IMR-90 (cell line): Measurements from ENCODE around the gene IFI27L2. TPM values are rescaled to one million over a fixed set of nuclear protein-coding genes. Genes with fewer than 3 reads are reported as not detected.

Experiments used
- ATAC-seq: fragments of 200-7000 bp; cut with Tn5 transposase; 2 replicates; pipeline ENCODE4 v1.9.1; 2020; ENCODE audit warnings: low read depth, mild to moderate bottlenecking, moderate library complexity
- BruUV-seq: library from RNA; stranded (reverse); fragments of 400-500 nt; replicated peaks from 2 replicates; lab custom pipeline; 2021; lab: Mats Ljungman, UMichigan
- CTCF ChIA-PET: fragments of 300-600 bp; formaldehyde crosslinking; extraction: SDS; loops from one replicate; lab custom pipeline; 2021; ENCODE audit warnings: antibody characterized with exemption; lab: Yijun Ruan, JAX
- POLR2A ChIA-PET: fragments of 300-600 bp; sonication (Branson Sonifier 250); formaldehyde crosslinking; loops from one replicate; lab custom pipeline; 2022; ENCODE audit warnings: antibody characterized with exemption; ENCODE audit not compliant: unreplicated experiment; lab: Charles Lee
- DNase-seq: peaks from one replicate; pipeline ENCODE4 v3.0.0; 2013
- H2AFZ ChIP-seq: replicated peaks from 2 replicates; pipeline ENCODE3; 2013; ENCODE audit warnings: low read length, mild to moderate bottlenecking; ENCODE audit not compliant: poor library complexity
- H2AK5ac ChIP-seq: 2 replicates; pipeline ENCODE4 v1.6.1; 2013; ENCODE audit warnings: low read depth, low read length, inconsistent platforms
- H2AK9ac ChIP-seq: replicated peaks from 2 replicates; pipeline ENCODE3; 2013; ENCODE audit warnings: mild to moderate bottlenecking, low read depth, low read length, moderate library complexity; ENCODE audit not compliant: poor library complexity
- H2BK120ac ChIP-seq: 2 replicates; pipeline ENCODE4 v1.6.1; 2013; ENCODE audit warnings: low read depth, low read length, inconsistent platforms
- H2BK15ac ChIP-seq: 3 replicates; pipeline ENCODE4 v1.6.1; 2013; ENCODE audit warnings: low read depth, low read length, inconsistent platforms
- H2BK20ac ChIP-seq: 2 replicates; pipeline ENCODE4 v1.6.1; 2013; ENCODE audit warnings: low read depth, mild to moderate bottlenecking, inconsistent platforms, low read length, moderate library complexity
- H2BK5ac ChIP-seq: 2 replicates; pipeline ENCODE4 v1.6.1; 2013; ENCODE audit warnings: mild to moderate bottlenecking, low read depth, low read length, inconsistent platforms; ENCODE audit not compliant: poor library complexity, severe bottlenecking
- H3K14ac ChIP-seq: replicated peaks from 2 replicates; pipeline ENCODE4 v1.6.1; 2013; ENCODE audit warnings: low read depth, low read length, inconsistent platforms
- H3K18ac ChIP-seq: 2 replicates; pipeline ENCODE4 v1.6.1; 2013; ENCODE audit warnings: low read depth, low read length, control low read depth
- H3K23ac ChIP-seq: 2 replicates; pipeline ENCODE4 v1.6.1; 2013; ENCODE audit warnings: low read depth, low read length, inconsistent platforms
- H3K27ac ChIP-seq: 2 replicates; pipeline ENCODE4 v1.5.1; 2013; ENCODE audit warnings: mild to moderate bottlenecking, control low read depth, low read length; ENCODE audit not compliant: insufficient read depth
- H3K27me3 ChIP-seq: 2 replicates; pipeline ENCODE4 v1.6.1; 2013; ENCODE audit warnings: low read length; ENCODE audit not compliant: control insufficient read depth, insufficient read depth
- H3K36me3 ChIP-seq: 2 replicates; pipeline ENCODE4 v1.6.1; 2013; ENCODE audit warnings: low read length, mixed read lengths; ENCODE audit not compliant: control insufficient read depth, insufficient read depth
- H3K4ac ChIP-seq: 2 replicates; pipeline ENCODE4 v1.6.1; 2013; ENCODE audit warnings: low read depth, low read length, inconsistent platforms
- H3K4me1 ChIP-seq: 2 replicates; pipeline ENCODE4 v1.6.1; 2013; ENCODE audit warnings: low read length, mixed read lengths; ENCODE audit not compliant: control insufficient read depth, insufficient read depth
- H3K4me2 ChIP-seq: 2 replicates; pipeline ENCODE4 v1.6.1; 2013; ENCODE audit warnings: low read depth, mild to moderate bottlenecking, control low read depth, low read length, moderate library complexity
- H3K4me3 ChIP-seq: 2 replicates; pipeline ENCODE4 v1.5.1; 2013; ENCODE audit warnings: low read depth, mild to moderate bottlenecking, control low read depth, low read length, moderate library complexity; ENCODE audit not compliant: insufficient read depth
- H3K56ac ChIP-seq: 2 replicates; pipeline ENCODE4 v1.6.1; 2013; ENCODE audit warnings: low read length, inconsistent platforms; ENCODE audit not compliant: insufficient read depth; ENCODE audit errors: extremely low read depth
- H3K79me1 ChIP-seq, 2 experiments: 2 replicates each; pipeline ENCODE4 v1.6.1; 2013; ENCODE audit warnings: low read length in 2 of 2, inconsistent platforms in 1 of 2, low read depth in 1 of 2
- H3K9ac ChIP-seq: 2 replicates; pipeline ENCODE4 v1.6.1; 2013; ENCODE audit warnings: low read depth, low read length, control low read depth
- H3K9me1 ChIP-seq: 2 replicates; pipeline ENCODE4 v1.6.1; 2013; ENCODE audit warnings: low read length, inconsistent platforms; ENCODE audit not compliant: insufficient read depth
- H3K9me3 ChIP-seq: 2 replicates; pipeline ENCODE4 v1.6.1; 2013; ENCODE audit warnings: low read length; ENCODE audit not compliant: control insufficient read depth, insufficient read depth
- H4K20me1 ChIP-seq: 2 replicates; pipeline ENCODE4 v1.6.1; 2013; ENCODE audit warnings: low read length, inconsistent platforms; ENCODE audit not compliant: insufficient read depth
- H4K5ac ChIP-seq: 2 replicates; pipeline ENCODE4 v1.6.1; 2013; ENCODE audit warnings: mild to moderate bottlenecking, low read depth, low read length, control low read depth
- H4K8ac ChIP-seq, 2 experiments: 2 replicates each; pipeline ENCODE4 v1.6.1; 2013; ENCODE audit warnings: low read depth in 2 of 2, low read length in 2 of 2, control low read depth in 1 of 2, inconsistent platforms in 1 of 2
- H4K91ac ChIP-seq: 2 replicates; pipeline ENCODE4 v1.6.1; 2013; ENCODE audit warnings: low read depth, low read length, inconsistent platforms; ENCODE audit not compliant: insufficient read depth
- BHLHE40 ChIP-seq: fragments of 150-350 bp; IDR thresholded peaks from 2 replicates; pipeline ENCODE4 v1.6.1; 2016; ENCODE audit warnings: mild to moderate bottlenecking, low read depth, low read length
- CEBPB ChIP-seq: IDR thresholded peaks from 2 replicates; pipeline ENCODE4 v1.6.1; 2012; ENCODE audit warnings: low read depth, low read length, improper control_type of control experiment
- CTCF ChIP-seq: conservative IDR thresholded peaks from 2 replicates; pipeline ENCODE4 v1.5.1; 2012; ENCODE audit warnings: mild to moderate bottlenecking, low read depth, low read length, improper control_type of control experiment
- ELK1 ChIP-seq: fragments of 150-350 bp; IDR thresholded peaks from 2 replicates; pipeline ENCODE4 v1.6.1; 2016; ENCODE audit warnings: low read depth, mild to moderate bottlenecking, low read length, moderate library complexity, borderline replicate concordance
- FOS ChIP-seq: fragments of 150-350 bp; IDR thresholded peaks from 2 replicates; pipeline ENCODE4 v1.6.1; 2016; ENCODE audit warnings: low read depth, low read length
- MAFK ChIP-seq: IDR thresholded peaks from 2 replicates; pipeline ENCODE4 v1.6.1; 2012; ENCODE audit warnings: low read depth, low read length, improper control_type of control experiment
- MAZ ChIP-seq: IDR thresholded peaks from 2 replicates; pipeline ENCODE4 v1.6.1; 2012; ENCODE audit warnings: low read depth, mild to moderate bottlenecking, low read length, improper control_type of control experiment, moderate library complexity, borderline replicate concordance
- MXI1 ChIP-seq: IDR thresholded peaks from 2 replicates; pipeline ENCODE4 v1.6.1; 2012; ENCODE audit warnings: low read depth, mild to moderate bottlenecking, low read length, moderate library complexity, borderline replicate concordance
- POLR2A ChIP-seq: IDR thresholded peaks from 2 replicates; pipeline ENCODE4 v1.6.1; 2012; ENCODE audit warnings: mild to moderate bottlenecking, low read depth, low read length
- RAD21 ChIP-seq: IDR thresholded peaks from 2 replicates; pipeline ENCODE4 v1.6.1; 2012; ENCODE audit warnings: low read length, improper control_type of control experiment
- RCOR1 ChIP-seq: IDR thresholded peaks from 2 replicates; pipeline ENCODE4 v1.6.1; 2012; ENCODE audit warnings: mild to moderate bottlenecking, low read length, improper control_type of control experiment; ENCODE audit not compliant: insufficient replicate concordance
- RFX5 ChIP-seq: IDR thresholded peaks from 2 replicates; pipeline ENCODE4 v1.8.0; 2012; ENCODE audit warnings: low read depth, mild to moderate bottlenecking, low read length, moderate library complexity
- SMC3 ChIP-seq: fragments of 150-350 bp; IDR thresholded peaks from 2 replicates; pipeline ENCODE4 v1.6.1; 2016; ENCODE audit warnings: low read depth, mild to moderate bottlenecking, antibody characterized with exemption, low read length, moderate library complexity
- USF2 ChIP-seq: fragments of 150-350 bp; IDR thresholded peaks from 2 replicates; pipeline ENCODE4 v1.6.1; 2017; ENCODE audit warnings: mild to moderate bottlenecking, antibody characterized with exemption, low read length, low read depth
- WGBS, 2 experiments: methylation state at CpG; one replicate each; pipeline versions ENCODE4 v1.1.5 to v1.1.7; 2013; ENCODE audit warnings: missing lambda C conversion rate in 2 of 2; ENCODE audit not compliant: insufficient read length in 1 of 2; ENCODE audit errors: extremely low coverage in 2 of 2; 5-methylcytosine and 5-hydroxymethylcytosine counted together
- dilution Hi-C: fragments of 300-500 bp; cut with HindIII; formaldehyde crosslinking; loops from one replicate; pipeline ENCODE4 v1.14.3; 2018; ENCODE audit warnings: low sequenced_read_pairs; ENCODE audit not compliant: unreplicated experiment
- in situ Hi-C: fragments of 300-500 bp; cut with MboI; formaldehyde crosslinking; loops from 3 replicates; pipeline ENCODE4 v1.14.3; 2019; ENCODE audit warnings: low sequenced_read_pairs, inconsistent platforms, mixed read lengths
- intact Hi-C: fragments of 100-400 bp; cut with micrococcal nuclease; formaldehyde crosslinking; loops from 2 replicates; pipeline ENCODE4 v1.10.0; 2022
- polyA plus RNA-seq, 3 experiments: library from polyadenylated mRNA; depleted of rRNA; stranded (reverse); fragments of >200 nt; gene quantifications; 2 replicates each; pipeline ENCODE4 v1.2.3, GENCODE V29; 2012; ENCODE audit warnings: low replicate concordance in 1 of 3
- total RNA-seq: library from RNA; depleted of rRNA; stranded (reverse); fragments of >200 nt; gene quantifications from 2 replicates; pipeline ENCODE4 v1.2.3, GENCODE V29; 2012

The IFI27L2 gene
- total and polyA plus RNA-seq, 2 of the 4 experiments (the other 2 are of a cell fraction): 43.0 to 187 TPM

- H3K14ac ChIP-seq: peak overlapping the region; percentile 91; the same call in 1 of the 2 replicates
- H3K27ac ChIP-seq: no peak overlapping the region; the same call in 1 of the 2 replicates
- H3K4ac ChIP-seq: peak overlapping the region; percentile 92
- peaks cover 12% of the 10 kb centered on the region for H3K36me3 ChIP-seq
- peak overlapping the region; percentile 87; the same call in 1 of the 2 replicates for H4K5ac ChIP-seq
- no peaks in the 10 kb centered on the region for H4K20me1 ChIP-seq
- peak overlapping the region; percentile 97 for H2AFZ ChIP-seq
- H3K9me1 ChIP-seq: peaks cover 5% of the 10 kb centered on the region; the same call in 1 of the 2 replicates
- CTCF ChIA-PET: interaction anchor here (1.1 kb wide), 1 partner anchor 92 kb away, joined by 4 read pairs; no protein-coding TSS in a partner anchor
- peak overlapping the region; percentile 80; the same call in 1 of the 3 replicates for H2BK15ac ChIP-seq
- dilution Hi-C loops (no loop called here), in situ Hi-C loops (no loop called here), intact Hi-C loops (loop anchor here (2.0 kb wide), 1 partner anchor 48 kb away; the partner anchor contains the start of genes DDX24 and IFI27L1)
- H2AK5ac ChIP-seq: peak overlapping the region; percentile 91
- H3K27me3 ChIP-seq: no peaks in the 10 kb centered on the region
- peaks cover 0 to 14% of the 10 kb centered on the region in 2 experiments; a peak in 1 of 4 replicates for H3K79me1 ChIP-seq
- DNase-seq (no peak), ATAC-seq (no peak)
- no TSS peak for BruUV-seq
- peak overlapping the region; percentile 94; the same call in 1 of the 2 replicates for H3K9ac ChIP-seq
- H3K23ac ChIP-seq: 0 out of 2 replicates have a peak overlapping the region, but pooled peaks have one; percentile 82
- peaks cover 5% of the 10 kb centered on the region for H3K4me1 ChIP-seq
- H2AK9ac ChIP-seq: peak overlapping the region; percentile 96
- peak overlapping the region; percentile 92 for H3K4me3 ChIP-seq
- 90% methylated on average over 7 of the region's 14 CpGs; no CpG with 5 or more reads in 1 of the 2 experiments for WGBS, 2 experiments
- H3K4me2 ChIP-seq: peak overlapping the region; percentile 97
- H2BK5ac ChIP-seq: no peak overlapping the region
- no peak overlapping the region for H2BK20ac ChIP-seq
- H2BK120ac ChIP-seq: peak overlapping the region; percentile 49; the same call in 1 of the 2 replicates
- H3K9me3 ChIP-seq: no peaks in the 10 kb centered on the region
- POLR2A ChIA-PET: no interaction called here
- peak overlapping the region; percentile 84; the same call in 1 of the 2 replicates for H4K91ac ChIP-seq
- no peak overlapping the region for H3K18ac ChIP-seq
- peak overlapping the region; percentile 85 to 91; a peak in 3 of 4 replicates for H4K8ac ChIP-seq
- no peak overlapping the region; the same call in 1 of the 2 replicates for H3K56ac ChIP-seq
- TF ChIP-seq ELK1 (no peak), USF2 (no peak), RAD21 (no peak), RFX5 (no peak), MXI1 (no peak), SMC3 (no peak), POLR2A (no peak), CTCF (no peak), RCOR1 (no peak), MAZ (no peak), BHLHE40 (no peak), FOS (no peak), CEBPB (no peak), MAFK (no peak)
Observed at GRCh38 chr14:94128216-94128839, 1.1 kb downstream of the IFI27L2 start.
